ENCODE data around the gene WDR13. TPM values are rescaled to one million over a fixed set of nuclear protein-coding genes. Genes with fewer than 3 reads are reported as not detected.
"Not testable (repeated sequence)": the region's sequence is repeated elsewhere in the genome, so short reads cannot be mapped to it uniquely, and the experiment has no call there.

The WDR13 gene
- polyA plus RNA-seq, 1 donor = 86.3 TPM

DNA sequence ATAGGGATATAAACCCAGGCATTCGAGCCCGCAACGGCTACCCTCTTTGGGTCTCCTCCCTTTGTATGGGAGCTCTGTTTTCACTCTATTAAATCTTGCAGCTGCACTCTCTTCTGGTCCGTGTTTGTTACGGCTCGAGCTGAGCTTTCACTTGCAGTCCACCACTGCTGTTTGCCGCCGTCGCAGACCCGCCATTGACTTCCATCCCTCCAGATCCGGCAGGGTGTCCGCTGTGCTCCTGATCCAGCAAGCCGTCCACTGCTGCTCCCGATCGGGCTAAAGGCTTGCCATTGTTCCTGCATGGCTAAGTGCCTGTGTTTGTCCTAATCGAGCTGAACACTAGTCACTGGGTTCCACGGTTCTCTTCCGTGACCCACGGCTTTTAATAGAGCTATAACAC is 57.5 kb downstream of the WDR13 start:
- DNase-seq (ENCODE audit: low read depth) = not testable (repeated sequence)

Other genes starting within 250 kb of the WDR13 start
- gene SSX3, start 240.8 kb upstream of the WDR13 start, polyA plus RNA-seq (ENCODE audit: insufficient read length) = not detected
- gene SSX4, start 214.0 kb upstream of the WDR13 start, polyA plus RNA-seq (ENCODE audit: insufficient read length) = not detected
- not detected for gene SSX4B, start 185.5 kb upstream of the WDR13 start, polyA plus RNA-seq (ENCODE audit: insufficient read length)
- gene SLC38A5, start 127.2 kb upstream of the WDR13 start, polyA plus RNA-seq (ENCODE audit: insufficient read length) = 4.9 TPM
- gene FTSJ1, start 121.3 kb upstream of the WDR13 start, polyA plus RNA-seq (ENCODE audit: insufficient read length) = 22.2 TPM
- gene PORCN, start 88.5 kb upstream of the WDR13 start, polyA plus RNA-seq (ENCODE audit: insufficient read length) = 3.3 TPM
- 18.7 TPM for gene EBP, start 75.7 kb upstream of the WDR13 start, polyA plus RNA-seq (ENCODE audit: insufficient read length)
- gene TBC1D25, start 57.8 kb upstream of the WDR13 start, polyA plus RNA-seq (ENCODE audit: insufficient read length) = 8.7 TPM
- gene RBM3, start 23.0 kb upstream of the WDR13 start, polyA plus RNA-seq (ENCODE audit: insufficient read length) = 305 TPM
- gene WAS, start 86.3 kb downstream of the WDR13 start, polyA plus RNA-seq (ENCODE audit: insufficient read length) = 2.7 TPM
- 3.6 TPM for gene SUV39H1, start 99.2 kb downstream of the WDR13 start, polyA plus RNA-seq (ENCODE audit: insufficient read length)
- not detected for gene GLOD5, start 164.3 kb downstream of the WDR13 start, polyA plus RNA-seq (ENCODE audit: insufficient read length)
- 0.22 TPM for gene GATA1, start 189.1 kb downstream of the WDR13 start, polyA plus RNA-seq (ENCODE audit: insufficient read length)
- 94.3 TPM for gene HDAC6, start 204.6 kb downstream of the WDR13 start, polyA plus RNA-seq (ENCODE audit: insufficient read length)
- gene ERAS, start 229.0 kb downstream of the WDR13 start, polyA plus RNA-seq (ENCODE audit: insufficient read length) = 0.16 TPM
- not detected for gene PCSK1N, start 238.1 kb downstream of the WDR13 start, polyA plus RNA-seq (ENCODE audit: insufficient read length)

Data from forelimb muscle (tissue), 1 donor.